Heart right ventricle (tissue), 16 donors: ENCODE data around the gene C16orf96. TPM values are rescaled to one million over a fixed set of nuclear protein-coding genes. Genes with fewer than 3 reads are reported as not detected.
A peak's percentile ranks its signal among the peaks of the same experiment; 100 is the strongest.

Experiments
- ATAC-seq, 8 donors: fragments of 200-7000 bp; cut with Tn5 transposase; one replicate each; pipeline ENCODE4 v1.9.1; 2020; ENCODE audit warnings: mild to moderate bottlenecking in 8 of 8, moderate library complexity in 8 of 8, moderate number of reproducible peaks in 1 of 8
- DNase-seq, 2 donors: peaks; one replicate each; pipeline ENCODE4 v3.0.0-alpha.2; 2020
- H3K27ac ChIP-seq, 10 donors: fragments of 200-600 bp; sonication (generic) in 2 of 10; one replicate each; pipeline versions ENCODE4 v1.5.0 to v1.8.0; 2020 to 2022; ENCODE audit warnings: mild to moderate bottlenecking in 3 of 10
- H3K27me3 ChIP-seq, 7 donors: fragments of 200-600 bp; one replicate each; pipeline ENCODE4 v1.8.0; 2021 to 2022; ENCODE audit warnings: mild to moderate bottlenecking in 2 of 7
- H3K36me3 ChIP-seq, 9 donors: fragments of 200-600 bp; sonication (generic) in 1 of 9; one replicate each; pipeline versions ENCODE4 v1.5.0 to v1.8.0; 2020 to 2022; ENCODE audit warnings: mild to moderate bottlenecking in 2 of 9
- H3K4me1 ChIP-seq, 9 donors: fragments of 200-600 bp; sonication (generic) in 1 of 9; one replicate each; pipeline versions ENCODE4 v1.5.0 to v1.8.0; 2020 to 2022; ENCODE audit warnings: mild to moderate bottlenecking in 4 of 9
- H3K4me3 ChIP-seq, 10 donors: fragments of 200-600 bp; sonication (generic) in 2 of 10; one replicate each; pipeline versions ENCODE4 v1.5.0 to v1.8.0; 2020 to 2022; ENCODE audit warnings: mild to moderate bottlenecking in 7 of 10, moderate library complexity in 2 of 10
- H3K9me3 ChIP-seq, 11 donors: fragments of 200-600 bp in 10 of 11; sonication (generic) in 2 of 11; one replicate each; pipeline versions ENCODE4 v1.5.0 to v1.8.0; 2013 to 2022; ENCODE audit warnings: mild to moderate bottlenecking in 2 of 11, control low read depth in 1 of 11, moderate library complexity in 1 of 11
- CTCF ChIP-seq, 9 donors: fragments of 200-600 bp; sonication (generic) in 2 of 9; IDR thresholded peaks; one replicate each; pipeline versions ENCODE4 v1.5.0 to v1.8.0; 2021 to 2022; ENCODE audit warnings: antibody characterized with exemption in 9 of 9, mild to moderate bottlenecking in 5 of 9, moderate library complexity in 1 of 9
- WGBS, 2 donors: extraction: QIAGEN DNeasy Blood & Tissue Kit; methylation state at CpG; one replicate each; pipeline ENCODE4 v1.1.7; 2013; ENCODE audit warnings: inconsistent platforms in 1 of 2; 5-methylcytosine and 5-hydroxymethylcytosine counted together
- intact Hi-C, 10 donors: fragments of 100-400 bp; cut with DNase I; formaldehyde crosslinking; loops; one replicate each; pipeline versions ENCODE4 v1.11.1 to v1.14.2; 2022
- polyA plus RNA-seq, 2 donors: library from polyadenylated mRNA; stranded (reverse); fragments of 200-250 nt; gene quantifications; one replicate each; pipeline ENCODE4 v1.2.3, GENCODE V29; 2013
- total RNA-seq, 10 donors: library from RNA; stranded (reverse); fragmentation: NEBNext Ultra II Directional in 3 of 10; extraction: Animal tissue kit (Norgen Biotek cat#: 25700) in 3 of 10; gene quantifications; one replicate each; pipeline versions ENCODE4 v1.2.1 to v1.2.4, GENCODE V29; 2021 to 2023
- donor health status: Arrhythmogenic right ventricular cardiomyopathy.
- donor health status: ischemic (EF 13 %, LVEDD 7.1; RV severe dilation, severe dysfunction).
- donor health status: healthy with polysubstance abuse.
- donor health status: DM: no; HTN: yes; CAD: no.
- donor health status: DM: no; HTN: no; CAD: no.
- donor health status: ischemic (EF 25% LVEDD 6.9; RV normal size, moderate dysfunction).
- donor health status: ischemic (EF 25% LVEDD 5.7; RV mildly dilated, moderate dysfunction).
- donor health status: healthy.
- donor health status: DM: yes; HTN: yes; CAD: no.
- donor health status: Ischemic cardiomyopathy.
- donor health status: ischemic (EF 35%, LVEDD 5.7; RV mildly dilated, moderate dysfunction).
- donor health status: nonischemic (EF 11% LVEDD 7.7; RV severe dilation, severe dysfunction).
- donor health status: DM: yes; HTN: yes; CAD: no.
- donor health status: PGD.
- donor health status: ischemic (EF 29% LVEDD 5.4; RV normal size, mild dysfunction).
- donor health status: nonischemic (EF 23%, LVEDD 6.1; RV moderate dilation, normal function).

The C16orf96 gene
- total and polyA plus RNA-seq, 12 donors, result 0.01 to 0.21 (median 0.07) TPM; not detected in 1

- no peak for TF ChIP-seq CTCF (IDR thresholded peaks at IDR 0.05)
- no peak overlapping the region for H3K27ac ChIP-seq
- DNase-seq (no peak), ATAC-seq (no peak)
- H3K9me3 ChIP-seq, result peaks cover 0 to 20% (median 5%) of the 10 kb centered on the region in 11 donors
- no peaks in the 10 kb centered on the region for H3K27me3 ChIP-seq
- peaks cover 0 to 36% (median 8%) of the 10 kb centered on the region in 9 donors for H3K36me3 ChIP-seq
- H3K4me1 ChIP-seq, result peaks cover 0 to 28% (median 0%) of the 10 kb centered on the region in 9 donors
- intact Hi-C loops, result loop anchor here in 1 of 10 donors (5.0 kb wide), 1 partner anchor 43 kb away; no protein-coding TSS in a partner anchor
- H3K4me3 ChIP-seq, result no peak overlapping the region
- WGBS, 2 donors, result 94 to 96% methylated on average over 12 of the region's 12 CpGs
Measured at GRCh38 chr16:4634768-4635167, 78.6 kb downstream of the C16orf96 start.

- no peak overlapping the region for H3K4me3 ChIP-seq
- peaks cover 0 to 42% (median 14%) of the 10 kb centered on the region in 9 donors for H3K4me1 ChIP-seq
- intact Hi-C loops, result loop anchor here in 1 of 10 donors (5.0 kb wide), 1 partner anchor 41 kb away; no protein-coding TSS in a partner anchor
- ATAC-seq (no peak), DNase-seq (no peak)
- H3K36me3 ChIP-seq, result peaks cover 0 to 44% (median 8%) of the 10 kb centered on the region in 9 donors
- H3K27me3 ChIP-seq, result no peaks in the 10 kb centered on the region
- H3K9me3 ChIP-seq, result peaks cover 0 to 13% (median 5%) of the 10 kb centered on the region in 11 donors
- H3K27ac ChIP-seq, result no peak overlapping the region
- TF ChIP-seq CTCF (IDR thresholded peaks at IDR 0.05), result no peak
- WGBS, 2 donors, result 92 to 93% methylated on average over 13 of the region's 13 CpGs
Measured at GRCh38 chr16:4636196-4636595, 80.1 kb downstream of the C16orf96 start.

GRCh38 chr16:4637501-4638166, 81.5 kb downstream of the C16orf96 start:
- no peaks in the 10 kb centered on the region for H3K27me3 ChIP-seq
- no peaks in the 10 kb centered on the region for H3K9me3 ChIP-seq
- no peak for DNase-seq
- no peak overlapping the region for H3K4me3 ChIP-seq
- intact Hi-C loops, result loop anchor here in 1 of 10 donors (5.0 kb wide), 1 partner anchor 40 kb away; no protein-coding TSS in a partner anchor
- peaks cover 0 to 49% (median 14%) of the 10 kb centered on the region in 9 donors for H3K4me1 ChIP-seq
- ATAC-seq, result peak in 1 of 8 donors; percentile 19
- TF ChIP-seq CTCF (IDR thresholded peaks at IDR 0.05), result no peak
- 84% methylated on average over 21 of the region's 21 CpGs for WGBS, 2 donors
- H3K36me3 ChIP-seq, result peaks cover 0 to 44% (median 8%) of the 10 kb centered on the region in 9 donors
- H3K27ac ChIP-seq, result no peak overlapping the region

- WGBS, 2 donors, result 86 to 87% methylated on average over 27 of the region's 27 CpGs
- H3K4me1 ChIP-seq, result peaks cover 0 to 39% (median 14%) of the 10 kb centered on the region in 9 donors
- peak overlapping the region in 4 of 10 donors; percentile 29 to 57 (median 41) for H3K27ac ChIP-seq
- DNase-seq, result no peak
- intact Hi-C loops, result loop anchor here in 1 of 10 donors (5.0 kb wide), 1 partner anchor 37 kb away; no protein-coding TSS in a partner anchor
- no peak overlapping the region for H3K4me3 ChIP-seq
- peaks cover 0 to 41% (median 0%) of the 10 kb centered on the region in 9 donors for H3K36me3 ChIP-seq
- H3K27me3 ChIP-seq, result no peaks in the 10 kb centered on the region
- TF ChIP-seq CTCF (IDR thresholded peaks at IDR 0.05), result no peak
- peak in 3 of 8 donors; percentile 36 to 77 (median 46) for ATAC-seq
- no peaks in the 10 kb centered on the region for H3K9me3 ChIP-seq
Measured at GRCh38 chr16:4639899-4640509, 83.9 kb downstream of the C16orf96 start.
